ENCODE data around the gene PCDH9. TPM values are rescaled to one million over a fixed set of nuclear protein-coding genes. Genes with fewer than 3 reads are reported as not detected.

The PCDH9 gene
- total RNA-seq, 1 experiment from 2014 or later, result 5.8 TPM

DNA sequence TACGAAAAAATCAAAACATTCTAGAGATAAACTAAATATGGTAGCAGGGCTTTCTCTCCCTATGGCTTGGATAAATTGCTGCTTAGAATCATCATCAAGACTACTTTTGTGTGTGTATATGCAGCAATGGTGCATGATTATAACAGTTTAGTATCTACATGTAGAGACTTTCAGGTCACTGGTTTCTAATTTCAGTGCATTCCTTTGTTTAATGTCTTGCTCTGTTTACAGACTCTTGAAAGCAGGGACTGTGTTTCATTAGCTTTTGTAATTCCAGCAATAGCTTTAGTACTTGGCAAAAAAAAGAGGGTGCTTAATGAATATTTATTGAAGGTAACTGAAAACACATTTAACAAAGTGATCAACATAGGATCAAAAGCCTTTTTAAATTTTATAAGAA lies 420.7 kb downstream of the PCDH9 start:
- H3K27ac ChIP-seq (ENCODE audit: low read depth, low read length, poor library complexity, severe bottlenecking), result no peak overlapping the region
- intact Hi-C loops (cut with micrococcal nuclease; ENCODE audit: unreplicated experiment), result no loop called here
- no TSS peak for BruUV-seq (replicated peaks)
- no peak overlapping the region for H3K4me3 ChIP-seq (ENCODE audit: low read depth, low read length, poor library complexity, severe bottlenecking)
- no peaks in the 10 kb centered on the region for H3K9me3 ChIP-seq (ENCODE audit: low read depth, low read length, poor library complexity, severe bottlenecking)
- ChIA-PET CTCF (no interaction called here), POLR2A (ENCODE audit: low non-redundant PET) (no interaction called here)
- TF ChIP-seq EZH2 (IDR thresholded peaks at IDR 0.05; ENCODE audit: borderline replicate concordance, low read depth, low read length, poor library complexity, severe bottlenecking), result no peak
- TF ChIP-seq, protein P1, sequence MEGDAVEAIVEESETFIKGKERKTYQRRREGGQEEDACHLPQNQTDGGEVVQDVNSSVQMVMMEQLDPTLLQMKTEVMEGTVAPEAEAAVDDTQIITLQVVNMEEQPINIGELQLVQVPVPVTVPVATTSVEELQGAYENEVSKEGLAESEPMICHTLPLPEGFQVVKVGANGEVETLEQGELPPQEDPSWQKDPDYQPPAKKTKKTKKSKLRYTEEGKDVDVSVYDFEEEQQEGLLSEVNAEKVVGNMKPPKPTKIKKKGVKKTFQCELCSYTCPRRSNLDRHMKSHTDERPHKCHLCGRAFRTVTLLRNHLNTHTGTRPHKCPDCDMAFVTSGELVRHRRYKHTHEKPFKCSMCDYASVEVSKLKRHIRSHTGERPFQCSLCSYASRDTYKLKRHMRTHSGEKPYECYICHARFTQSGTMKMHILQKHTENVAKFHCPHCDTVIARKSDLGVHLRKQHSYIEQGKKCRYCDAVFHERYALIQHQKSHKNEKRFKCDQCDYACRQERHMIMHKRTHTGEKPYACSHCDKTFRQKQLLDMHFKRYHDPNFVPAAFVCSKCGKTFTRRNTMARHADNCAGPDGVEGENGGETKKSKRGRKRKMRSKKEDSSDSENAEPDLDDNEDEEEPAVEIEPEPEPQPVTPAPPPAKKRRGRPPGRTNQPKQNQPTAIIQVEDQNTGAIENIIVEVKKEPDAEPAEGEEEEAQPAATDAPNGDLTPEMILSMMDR (conservative IDR thresholded peaks at IDR 0.05; ENCODE audit: low read depth, low read length), result no peak
- no peaks in the 10 kb centered on the region for H3K27me3 ChIP-seq (replicated peaks; ENCODE audit: insufficient read depth, low read depth, low read length, poor library complexity)
- H3K36me3 ChIP-seq (ENCODE audit: insufficient read depth, low read length, poor library complexity, severe bottlenecking), result no peaks in the 10 kb centered on the region
- H3K4me1 ChIP-seq (ENCODE audit: insufficient read depth, low read length, poor library complexity, severe bottlenecking), result no peaks in the 10 kb centered on the region
- DNase-seq (ENCODE audit: low spot score), result no peak

- Histone ChIP-seq H3K27ac (ENCODE audit: low read depth, low read length, poor library complexity, severe bottlenecking) (no peak overlapping the region), H3K4me1 (ENCODE audit: insufficient read depth, low read length, poor library complexity, severe bottlenecking) (no peaks in the 10 kb centered on the region), H3K4me3 (ENCODE audit: low read depth, low read length, poor library complexity, severe bottlenecking) (no peak overlapping the region), H3K27me3 (replicated peaks; ENCODE audit: insufficient read depth, low read depth, low read length, poor library complexity) (no peaks in the 10 kb centered on the region), H3K36me3 (ENCODE audit: insufficient read depth, low read length, poor library complexity, severe bottlenecking) (no peaks in the 10 kb centered on the region), H3K9me3 (ENCODE audit: low read depth, low read length, poor library complexity, severe bottlenecking) (no peaks in the 10 kb centered on the region)
- ChIA-PET POLR2A (ENCODE audit: low non-redundant PET) (no interaction called here), CTCF (no interaction called here)
- DNase-seq (ENCODE audit: low spot score), result no peak
- TF ChIP-seq, protein P1 (conservative IDR thresholded peaks at IDR 0.05; ENCODE audit: low read depth, low read length), result no peak
- TF ChIP-seq EZH2 (IDR thresholded peaks at IDR 0.05; ENCODE audit: borderline replicate concordance, low read depth, low read length, poor library complexity, severe bottlenecking), result no peak
- BruUV-seq (replicated peaks), result no TSS peak
- intact Hi-C loops (cut with micrococcal nuclease; ENCODE audit: unreplicated experiment), result no loop called here
Measured at GRCh38 chr13:66807251-66807650, 422.9 kb downstream of the PCDH9 start.

DNA sequence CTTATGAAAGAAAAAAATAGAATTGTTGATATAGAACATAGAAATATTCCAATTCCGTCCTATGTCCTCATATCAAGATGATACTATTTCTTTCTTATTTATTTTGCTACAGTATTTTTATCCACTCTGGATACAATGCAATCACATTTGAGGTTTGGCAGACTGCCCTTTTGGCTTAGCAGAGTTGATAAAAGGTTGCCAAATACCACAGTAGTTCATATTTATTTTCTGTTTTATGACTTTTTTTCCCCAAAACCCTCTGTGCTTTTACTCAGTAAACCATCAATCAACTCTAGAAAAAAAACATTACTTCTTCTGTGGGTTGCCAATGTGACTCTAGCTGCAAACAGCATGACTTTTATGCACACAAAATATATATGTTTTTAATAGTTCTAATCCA lies 424.5 kb downstream of the PCDH9 start:
- TF ChIP-seq EZH2 (IDR thresholded peaks at IDR 0.05; ENCODE audit: borderline replicate concordance, low read depth, low read length, poor library complexity, severe bottlenecking), result no peak
- TF ChIP-seq, protein P1 (conservative IDR thresholded peaks at IDR 0.05; ENCODE audit: low read depth, low read length), result no peak
- H3K27me3 ChIP-seq (replicated peaks; ENCODE audit: insufficient read depth, low read depth, low read length, poor library complexity), result no peaks in the 10 kb centered on the region
- H3K27ac ChIP-seq (ENCODE audit: low read depth, low read length, poor library complexity, severe bottlenecking), result no peak overlapping the region
- ChIA-PET CTCF (no interaction called here), POLR2A (ENCODE audit: low non-redundant PET) (no interaction called here)
- H3K4me3 ChIP-seq (ENCODE audit: low read depth, low read length, poor library complexity, severe bottlenecking), result no peak overlapping the region
- H3K36me3 ChIP-seq (ENCODE audit: insufficient read depth, low read length, poor library complexity, severe bottlenecking), result no peaks in the 10 kb centered on the region
- no peak for DNase-seq (ENCODE audit: low spot score)
- H3K9me3 ChIP-seq (ENCODE audit: low read depth, low read length, poor library complexity, severe bottlenecking), result no peaks in the 10 kb centered on the region
- intact Hi-C loops (cut with micrococcal nuclease; ENCODE audit: unreplicated experiment), result no loop called here
- H3K4me1 ChIP-seq (ENCODE audit: insufficient read depth, low read length, poor library complexity, severe bottlenecking), result no peaks in the 10 kb centered on the region
- no TSS peak for BruUV-seq (replicated peaks)

All from A673 (cell line).